Stimulated activated CD4-positive, alpha-beta T cell treated with anti-CD3 and anti-CD28 coated beads, Interleukin-4, amount 100 ng/mL, for 1 hour (primary cell): ENCODE results near the gene GALNT2.

Experiments
- DNase-seq: peaks from one replicate; pipeline ENCODE4 v3.0.0-alpha.2; 2020

Gene GALNT2

DNA sequence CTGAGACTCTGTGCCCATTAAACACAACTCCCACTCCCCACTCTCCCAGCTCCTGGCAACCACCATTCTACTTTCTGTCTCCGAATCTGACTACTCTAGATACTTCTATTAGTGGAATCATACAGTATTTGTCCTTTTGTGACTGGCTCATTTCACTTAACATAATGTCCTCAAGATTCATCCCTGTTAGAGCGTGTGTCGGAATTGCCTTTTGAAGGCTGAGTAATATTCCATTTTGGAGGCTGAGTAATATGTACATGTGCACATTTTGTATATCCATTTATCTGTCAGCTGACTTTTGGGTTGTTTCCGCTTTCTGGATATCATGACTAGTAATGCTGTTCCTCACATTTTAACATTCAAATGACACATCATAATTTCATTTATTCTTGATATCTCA, 30.3 kb downstream of the GALNT2 start:
- no peak for DNase-seq

DNA sequence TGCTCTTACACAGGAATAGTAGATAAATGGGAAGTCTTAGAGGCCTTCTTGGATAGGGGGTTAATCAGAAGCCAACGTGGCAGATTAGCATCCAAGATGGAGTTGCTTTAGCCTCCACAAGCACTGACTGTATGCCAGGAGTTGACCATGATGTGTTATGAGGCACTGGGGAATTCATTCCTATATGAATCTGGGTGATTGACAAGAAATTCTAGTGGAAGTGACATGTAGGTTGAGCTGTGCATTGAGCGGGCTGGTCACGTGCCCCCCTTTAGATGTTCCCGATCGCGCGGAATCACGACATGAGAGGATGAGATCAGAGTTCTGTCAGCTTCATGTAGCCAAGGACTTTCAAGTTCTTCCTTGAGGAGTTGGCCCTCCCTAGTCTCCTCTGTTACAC, 31.7 kb downstream of the GALNT2 start:
- no peak for DNase-seq

DNA sequence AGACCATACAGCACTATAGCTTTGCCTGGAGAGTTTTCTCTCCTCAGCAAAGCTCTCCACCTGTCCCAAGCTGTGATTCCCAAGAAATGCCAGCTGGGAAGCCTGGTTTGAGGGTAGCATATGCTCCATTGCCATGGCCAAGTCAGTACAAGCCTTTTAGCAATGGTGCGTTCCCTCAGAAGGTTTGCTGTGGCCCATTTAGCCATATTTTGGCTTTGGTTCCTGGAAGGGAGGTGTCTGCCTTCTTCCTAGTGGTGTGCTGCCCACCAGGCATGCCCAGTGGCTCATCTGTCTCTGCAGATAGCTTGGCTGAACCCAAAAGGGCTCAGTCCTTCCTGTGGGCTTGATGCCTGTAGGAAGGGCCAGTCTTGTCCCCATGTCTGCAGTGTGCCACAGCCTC, 32.4 kb downstream of the GALNT2 start:
- DNase-seq: no peak

DNA sequence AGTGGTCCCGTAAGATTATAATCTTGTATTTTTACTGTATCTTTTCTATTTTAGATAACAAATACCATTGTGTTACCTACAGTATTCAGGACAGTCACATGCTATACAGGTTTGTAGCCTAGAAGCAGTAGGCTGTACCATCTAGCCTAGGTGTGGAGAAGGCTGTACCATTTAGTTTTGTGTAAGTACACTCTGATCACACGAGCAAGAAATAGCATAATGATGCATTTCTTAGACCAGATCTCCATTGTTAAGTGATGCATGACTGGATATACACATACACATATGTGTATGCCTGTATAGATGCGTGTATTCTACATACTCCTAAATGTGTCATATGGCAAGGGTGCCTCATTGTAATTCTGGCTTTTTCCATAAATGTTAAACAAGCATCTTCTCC, 33.9 kb downstream of the GALNT2 start:
- DNase-seq: no peak

DNA sequence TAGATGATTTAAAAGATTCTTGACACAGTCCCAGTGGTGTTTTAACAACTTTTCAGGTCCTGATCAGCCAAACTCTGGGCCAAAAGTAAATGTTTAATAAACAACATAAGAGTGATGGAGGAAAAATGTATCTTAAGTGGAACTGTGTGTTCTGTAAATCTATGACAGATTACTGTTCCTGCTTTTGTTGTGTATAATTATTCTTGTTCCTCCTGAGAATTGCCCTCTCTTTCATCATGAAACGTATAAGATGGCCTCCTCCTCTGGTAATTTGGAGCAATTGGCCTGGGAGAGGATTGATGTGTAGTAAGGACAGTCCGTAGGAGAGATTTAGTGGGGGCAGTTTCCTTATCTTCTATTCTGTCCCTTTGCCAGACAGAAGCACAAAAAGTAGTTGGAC, 34.5 kb downstream of the GALNT2 start:
- no peak for DNase-seq

DNA sequence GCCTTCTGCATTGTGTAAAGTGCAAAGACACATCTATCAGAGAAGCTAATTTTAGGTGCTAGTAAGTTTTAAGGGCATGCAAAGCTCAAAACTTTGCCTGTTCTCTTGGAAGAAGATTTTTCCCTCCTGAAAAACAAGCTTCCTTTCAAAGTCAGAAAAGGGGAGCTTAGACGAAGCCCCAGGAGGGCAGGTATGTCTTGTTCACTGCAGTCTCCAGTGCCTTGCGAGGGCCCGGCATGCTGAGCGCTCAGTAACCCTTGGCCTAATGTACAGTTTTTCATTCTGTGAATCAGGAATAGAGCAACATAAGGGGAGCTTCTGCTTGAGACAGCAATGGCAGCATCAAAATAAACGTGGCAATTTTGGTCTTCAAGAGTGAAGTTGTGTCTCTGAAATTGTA, 35.0 kb downstream of the GALNT2 start:
- no peak for DNase-seq

DNA sequence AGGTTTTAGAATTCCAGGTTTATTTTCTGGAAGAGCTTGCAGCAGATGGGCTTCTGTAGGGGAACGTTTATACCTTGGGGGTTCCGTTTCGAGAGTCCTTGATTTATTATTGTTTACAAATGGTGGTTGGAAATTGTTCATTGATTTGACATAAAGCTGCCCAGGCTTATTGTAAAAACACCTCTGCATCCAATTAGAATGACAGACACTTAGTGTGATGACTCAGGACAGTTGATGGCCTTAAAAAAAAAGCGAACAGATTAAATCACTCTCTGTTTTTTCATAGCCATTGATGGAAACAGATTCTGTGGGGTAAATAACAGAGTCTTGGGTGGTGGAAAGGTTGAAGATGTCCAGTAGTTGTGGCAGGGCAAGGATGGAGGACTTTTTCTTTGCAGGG, 35.4 kb downstream of the GALNT2 start:
- no peak for DNase-seq

DNA sequence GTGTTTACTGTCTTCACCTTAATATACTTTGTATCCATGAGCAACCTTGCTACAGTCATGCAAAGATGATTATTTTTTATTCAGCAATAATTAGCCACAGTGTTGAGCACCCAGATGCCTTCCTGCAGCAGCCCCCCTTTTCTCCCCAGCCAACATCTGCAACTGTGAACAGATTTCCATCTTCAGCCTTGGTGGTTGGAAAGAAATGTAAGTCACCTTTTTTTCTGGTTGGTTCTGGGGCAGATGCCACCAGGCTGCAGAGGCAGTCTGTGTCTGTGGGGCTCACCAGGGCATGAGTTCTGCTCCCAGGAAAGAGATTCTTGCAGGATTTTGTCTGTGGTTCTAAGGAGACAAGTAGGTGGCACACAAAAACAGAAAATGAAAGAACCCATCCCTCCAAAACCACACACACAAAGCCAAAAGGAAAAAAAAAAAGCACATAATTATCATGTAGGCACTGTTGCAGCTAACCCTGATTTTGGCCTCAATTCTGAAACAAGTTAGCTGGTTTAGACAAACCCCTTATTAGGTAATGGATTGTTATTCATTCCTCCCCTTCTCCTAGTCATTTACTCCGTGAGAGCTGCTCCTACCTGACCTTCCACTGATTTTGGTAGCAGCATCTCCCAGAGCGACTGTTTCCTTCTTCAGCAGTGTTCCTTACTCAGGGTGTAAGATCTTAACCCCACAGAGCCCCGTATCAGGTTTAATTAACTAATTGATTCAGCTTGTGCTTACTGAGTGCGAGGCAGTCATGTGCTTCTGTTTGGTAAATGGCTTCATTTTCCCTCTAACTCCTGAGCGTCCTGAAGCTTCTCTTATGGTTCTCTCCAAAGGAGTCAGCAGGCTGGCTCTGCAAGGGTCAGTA, 36.5 kb downstream of the GALNT2 start:
- DNase-seq: no peak

DNA sequence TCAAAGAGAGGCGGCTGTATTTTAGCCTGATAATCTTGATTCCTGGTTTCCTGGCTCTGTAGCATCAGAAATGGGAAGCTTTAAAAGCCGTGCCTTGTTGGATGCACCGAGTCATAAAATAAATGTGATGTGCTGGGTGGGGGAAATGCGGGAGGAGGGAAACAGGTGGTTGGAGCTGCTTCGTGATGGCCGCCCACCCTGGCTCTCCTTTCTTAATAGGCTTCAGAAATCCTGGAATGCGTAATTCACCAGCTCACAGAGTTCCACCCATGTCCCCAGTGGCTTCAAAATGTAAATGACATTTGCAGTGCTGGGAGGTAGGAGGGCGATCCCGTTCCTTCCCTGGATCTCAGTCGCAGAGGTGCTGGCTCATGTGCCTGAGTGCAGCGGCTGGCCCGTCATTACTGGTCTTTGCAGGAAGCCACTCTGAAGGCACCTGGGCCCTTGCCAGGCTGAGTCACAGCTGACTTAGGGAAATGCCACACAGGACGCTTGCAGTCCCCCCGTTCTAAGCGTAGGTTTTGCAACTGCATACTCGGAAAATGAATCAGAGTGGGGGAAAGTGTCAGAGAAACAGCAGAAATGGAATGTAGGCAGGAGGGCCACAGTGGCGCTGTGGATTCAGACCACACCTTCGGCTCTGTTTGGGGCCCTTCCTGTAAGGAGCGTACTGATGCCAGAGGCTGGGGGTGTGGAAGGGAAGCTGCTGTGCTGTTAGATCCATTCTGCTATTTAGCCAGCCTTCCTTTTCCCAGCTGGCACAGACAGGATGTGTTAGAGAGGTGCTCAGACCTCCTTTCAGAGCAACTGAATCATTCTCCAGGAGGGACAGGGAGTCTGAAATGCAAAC, 37.6 kb downstream of the GALNT2 start:
- DNase-seq: peak; percentile 85

DNA sequence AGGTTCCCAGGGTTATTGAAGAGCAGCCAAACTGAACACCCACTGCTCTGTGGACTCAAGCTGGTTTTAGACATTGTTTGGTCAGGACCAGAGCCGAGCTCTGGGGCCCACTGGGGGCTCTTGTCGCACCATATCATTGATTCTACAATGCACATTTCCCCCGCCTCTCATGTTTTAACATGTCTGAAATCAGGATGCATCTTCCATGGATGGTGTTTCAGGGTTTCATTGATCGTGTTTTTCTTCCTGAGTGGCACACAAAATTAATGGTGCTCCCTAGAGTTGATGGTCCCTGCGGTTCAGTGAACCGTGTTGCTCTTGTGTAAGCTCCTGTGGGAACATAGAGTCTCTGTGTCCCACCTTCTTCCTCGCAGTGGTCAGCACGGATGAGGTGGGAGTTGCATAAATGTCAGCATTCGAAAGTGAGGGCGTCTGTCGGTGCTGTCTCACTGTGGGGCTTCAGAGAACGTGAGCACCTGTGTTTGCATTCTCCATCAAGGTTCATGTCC, 38.3 kb downstream of the GALNT2 start:
- DNase-seq: no peak

DNA sequence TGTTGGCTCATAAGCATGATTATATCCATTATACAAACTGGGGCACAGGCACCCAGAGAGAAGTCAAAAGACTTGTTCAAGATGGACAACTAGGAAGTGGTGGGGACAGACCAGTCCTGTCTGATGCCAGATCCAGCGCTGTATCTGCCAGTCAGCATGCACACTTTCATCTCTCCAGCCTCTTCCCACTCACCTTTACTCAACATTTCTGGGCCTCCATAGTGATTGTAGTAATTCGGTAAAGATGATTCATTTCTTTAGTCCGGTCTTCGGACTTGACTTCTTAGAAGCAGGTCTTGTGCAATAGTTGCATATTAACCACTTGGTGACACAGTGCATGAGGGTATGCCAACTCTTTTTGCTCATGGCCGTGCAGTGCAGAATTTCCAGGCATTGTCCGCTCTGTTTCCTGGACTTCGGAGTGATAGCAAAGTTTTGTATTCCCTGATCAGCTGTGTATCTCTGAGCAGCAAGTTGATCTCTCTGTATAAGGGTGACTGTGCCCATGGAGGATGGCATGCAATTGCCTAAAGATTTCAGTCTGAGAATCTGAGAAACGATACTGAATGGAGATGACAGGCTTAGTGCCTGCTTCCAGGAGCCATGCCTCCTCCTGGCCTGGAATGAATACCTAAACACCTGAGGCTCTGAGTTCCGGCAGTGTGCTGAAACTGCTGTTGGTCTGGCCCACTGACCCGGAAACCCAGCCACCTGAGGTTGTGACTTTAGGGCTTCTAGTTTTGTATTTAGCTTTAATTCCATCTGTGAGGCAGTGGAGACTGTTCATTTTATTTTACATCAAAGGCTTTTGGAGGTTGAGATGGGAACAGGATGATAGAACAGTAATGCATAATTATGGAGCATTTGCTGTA, 39.0 kb downstream of the GALNT2 start:
- no peak for DNase-seq

DNA sequence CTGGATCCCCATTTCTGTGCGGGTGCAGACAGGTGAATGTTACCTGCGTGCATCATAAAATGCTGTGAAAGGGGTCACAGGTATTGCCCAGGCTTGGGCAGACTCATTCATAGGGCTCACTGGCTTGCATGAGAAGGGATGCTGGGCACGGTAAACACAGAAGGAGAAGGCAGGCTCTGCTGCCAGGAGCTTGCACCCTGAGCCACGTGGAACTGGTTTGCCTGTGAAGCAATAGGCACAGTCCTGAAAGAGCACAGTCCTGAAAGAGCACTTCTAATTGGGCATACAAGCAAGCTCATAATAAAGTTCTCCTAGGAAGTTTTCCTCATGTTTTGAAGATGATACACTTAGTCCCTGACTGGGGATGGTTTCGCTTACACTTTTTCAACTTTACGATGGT, 40.9 kb downstream of the GALNT2 start:
- no peak for DNase-seq

DNA sequence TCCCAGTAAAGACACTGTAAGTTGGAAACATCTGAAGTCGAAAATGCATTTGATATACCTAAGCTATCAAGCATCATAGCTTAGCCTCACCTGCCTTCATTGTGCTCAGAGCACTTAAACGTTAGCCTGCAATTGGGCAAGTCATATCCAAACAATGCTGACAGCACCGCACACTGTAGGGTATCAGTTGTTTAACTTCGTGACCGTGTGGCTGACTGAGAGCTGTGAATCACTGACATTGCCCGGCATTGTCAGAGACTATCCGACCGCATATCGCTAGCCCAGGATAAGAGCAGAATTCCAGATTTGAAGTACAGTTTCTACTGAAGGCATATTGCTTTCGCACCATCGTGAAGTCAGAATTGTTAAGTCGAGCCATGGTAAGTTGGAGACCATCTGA, 41.5 kb downstream of the GALNT2 start:
- no peak for DNase-seq

DNA sequence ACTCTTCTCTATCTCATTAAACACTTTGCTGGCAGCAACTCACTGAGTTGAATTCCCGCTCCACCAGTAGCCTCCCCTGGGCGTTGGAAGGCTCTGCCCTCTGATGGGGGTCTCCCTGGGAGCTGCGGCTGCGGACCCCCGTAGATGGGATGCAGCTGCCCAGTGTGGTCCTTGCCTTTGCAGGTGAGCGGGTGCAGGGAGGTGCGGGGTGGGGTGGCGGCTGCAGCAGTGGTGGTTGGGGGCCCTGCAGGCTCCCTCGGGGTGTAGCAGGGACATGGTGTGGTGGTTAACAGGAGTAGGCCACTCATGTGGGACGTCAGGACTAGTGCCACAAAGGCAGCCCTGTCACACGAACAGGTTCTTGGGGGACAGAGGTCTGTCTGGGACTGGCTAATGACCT, 42.0 kb downstream of the GALNT2 start:
- DNase-seq: no peak

DNA sequence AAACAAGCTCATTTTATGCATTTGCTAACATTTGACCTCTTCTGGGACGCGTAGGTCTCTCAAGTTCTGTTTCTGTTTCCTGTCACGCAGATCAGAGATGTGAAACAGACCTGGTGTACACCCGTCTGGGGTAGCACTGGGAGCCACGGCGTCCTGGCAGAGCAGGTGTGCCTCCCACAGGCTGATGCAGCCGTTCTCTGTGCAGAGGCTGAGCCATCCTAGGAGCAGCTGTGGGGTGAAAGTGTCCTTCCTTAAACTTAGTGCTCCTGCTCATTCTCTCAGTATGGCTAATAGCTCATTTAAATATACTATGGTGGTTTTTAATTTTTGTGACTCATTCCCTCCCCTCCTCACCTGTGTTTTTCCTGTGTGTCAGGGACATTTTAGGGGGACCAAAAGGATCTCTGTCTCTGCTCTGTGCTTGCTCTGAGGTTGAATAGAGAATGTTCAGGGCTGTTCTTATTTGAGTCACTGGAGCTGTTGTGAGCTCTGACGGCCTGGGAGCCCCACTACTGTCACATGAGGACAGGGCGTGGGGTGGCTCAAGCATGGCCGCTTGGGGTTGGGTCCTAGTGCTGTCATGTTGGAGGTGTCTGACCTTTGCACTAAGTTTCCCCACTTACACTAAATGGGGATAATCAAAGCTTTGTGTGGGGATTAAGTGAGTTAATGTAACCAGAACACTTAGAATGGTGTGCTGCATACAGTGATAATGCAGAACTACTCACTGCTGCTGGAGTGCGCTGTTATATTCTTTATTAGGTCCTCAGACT, 43.0 kb downstream of the GALNT2 start:
- DNase-seq: peak; percentile 83

DNA sequence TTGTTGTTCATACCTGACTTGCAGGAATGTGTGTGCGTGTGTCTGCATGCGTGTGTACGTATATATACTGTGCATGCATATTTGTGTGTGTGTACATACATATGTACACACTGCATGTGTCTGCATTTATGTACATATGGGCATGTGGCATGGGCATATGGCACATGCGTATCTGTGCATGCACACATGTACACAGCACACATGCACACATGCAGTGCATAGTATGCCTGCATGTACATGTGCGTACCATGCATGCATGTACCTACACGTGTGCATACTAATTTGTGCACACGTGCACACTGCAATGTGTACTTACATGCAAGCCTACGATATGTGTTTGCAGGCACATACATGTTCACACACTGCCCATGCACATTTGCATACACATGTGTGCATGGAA, 43.9 kb downstream of the GALNT2 start:
- DNase-seq: no peak

DNA sequence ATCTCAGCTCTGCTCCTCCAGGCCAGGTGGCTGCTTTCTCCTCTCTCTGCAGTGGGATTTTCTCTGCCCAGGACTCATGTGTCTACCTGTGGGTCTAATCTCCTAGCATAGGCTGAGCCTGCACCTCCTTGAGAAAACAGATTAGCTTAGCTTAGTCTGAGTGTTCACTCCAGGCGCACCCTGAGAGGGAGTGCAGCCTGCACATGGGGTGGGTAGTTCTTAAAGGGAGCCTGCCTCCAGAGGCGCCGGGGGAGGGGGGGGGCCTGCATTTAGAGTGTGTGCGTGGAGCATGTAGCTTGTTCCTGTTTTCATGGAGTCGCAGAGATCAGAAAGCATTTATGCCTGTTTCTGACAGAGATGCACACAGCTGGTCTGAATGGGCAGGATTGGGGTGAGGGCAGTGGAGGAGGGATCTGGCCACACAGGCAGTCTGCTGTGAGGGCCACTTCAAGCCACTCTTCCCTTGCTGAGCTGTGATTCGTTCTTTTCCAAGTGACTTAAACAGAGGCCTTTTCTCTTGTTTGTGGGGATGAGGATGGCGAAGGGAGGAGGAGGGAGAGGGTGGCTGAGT, 45.2 kb downstream of the GALNT2 start:
- DNase-seq: no peak

DNA sequence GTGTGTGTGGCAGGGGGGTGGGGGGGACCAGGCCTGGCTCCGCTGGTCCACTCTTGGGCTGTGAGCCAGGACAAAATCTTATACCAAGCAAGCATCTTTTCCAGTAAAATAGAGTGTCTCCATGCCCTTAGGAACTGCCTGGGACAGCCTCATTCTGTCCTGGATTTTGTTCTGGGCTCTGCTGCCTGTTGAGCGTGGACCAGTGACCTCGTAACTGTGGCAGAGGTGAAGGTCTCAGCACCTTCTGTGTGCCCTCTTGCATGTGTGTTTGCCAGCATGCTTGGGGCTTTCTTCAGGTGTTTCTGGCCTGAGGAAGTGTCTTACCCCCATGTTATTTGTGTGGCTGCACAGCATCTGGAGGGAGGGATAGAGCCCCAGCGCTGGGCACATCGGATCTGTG, 45.7 kb downstream of the GALNT2 start:
- no peak for DNase-seq

DNA sequence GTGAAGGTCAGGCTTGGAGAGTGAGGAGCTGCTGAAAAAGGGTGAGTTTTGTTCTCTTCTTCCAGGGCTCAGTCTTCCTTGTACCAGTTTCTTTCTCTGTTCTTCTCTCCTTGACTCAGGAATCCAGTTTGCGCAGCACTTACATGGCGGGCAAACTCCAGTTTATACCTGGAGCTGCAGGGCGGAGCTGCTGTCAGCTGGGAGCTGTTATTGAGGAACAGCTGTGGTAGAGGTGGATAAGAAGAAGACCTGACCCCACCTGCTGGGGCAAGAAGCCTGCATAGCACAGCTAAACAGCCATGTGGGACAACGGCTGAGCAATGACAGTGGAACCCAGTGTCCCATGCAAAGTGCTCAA, 46.2 kb downstream of the GALNT2 start:
- no peak for DNase-seq

DNA sequence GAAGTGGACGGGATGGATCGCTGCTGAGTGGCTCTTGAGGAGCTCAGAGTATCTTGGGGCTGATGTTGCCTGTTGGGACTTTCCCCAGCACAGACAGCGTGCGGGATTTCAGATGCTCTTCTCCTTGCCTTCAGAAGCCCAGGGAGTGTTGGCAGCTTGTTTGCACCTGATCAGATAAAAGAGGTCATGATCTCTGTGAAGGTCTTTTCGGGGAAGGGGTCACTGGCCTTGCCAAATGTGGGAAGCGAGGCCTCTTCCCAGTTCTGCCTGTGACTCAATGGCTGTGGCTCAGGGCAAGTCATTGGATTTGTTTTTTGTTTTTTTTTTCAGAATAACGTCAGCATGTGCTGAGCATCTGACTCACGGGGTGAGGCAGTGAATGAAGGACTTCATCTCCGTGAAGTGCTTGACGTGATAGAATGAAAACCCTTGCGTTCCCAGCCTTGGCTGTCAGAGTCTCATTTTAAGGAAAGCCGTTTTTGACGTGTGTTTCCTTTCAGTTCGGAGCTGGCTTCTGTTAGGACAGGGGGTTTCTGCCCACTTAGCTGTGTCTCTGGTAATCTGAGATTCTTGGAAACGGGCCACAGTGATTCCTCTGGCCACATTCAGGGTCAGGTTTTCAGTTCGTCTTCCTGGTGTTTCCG, 46.7 kb downstream of the GALNT2 start:
- no peak for DNase-seq

DNA sequence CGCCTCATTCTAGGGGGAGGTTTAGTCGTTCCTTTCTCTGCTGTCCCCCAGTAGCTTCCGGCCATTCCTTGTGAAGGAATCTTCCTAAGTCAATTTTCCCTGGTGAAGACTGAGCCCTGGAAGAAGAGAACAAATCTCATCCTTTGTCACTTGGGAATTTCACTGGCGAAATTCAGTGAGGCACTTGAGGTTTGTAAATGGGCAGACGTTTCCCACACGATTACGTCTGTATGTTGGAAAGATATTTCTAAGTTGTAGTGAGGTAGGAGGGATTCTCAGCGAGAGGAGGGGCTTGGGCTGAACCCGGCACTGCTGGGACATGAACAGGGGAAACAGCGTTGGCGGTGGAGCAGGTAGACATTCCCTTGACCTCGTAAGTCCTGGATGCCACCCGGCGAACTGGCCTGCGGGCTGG, 47.2 kb downstream of the GALNT2 start:
- no peak for DNase-seq
